Measurements from ENCODE around the gene ACOT7. TPM values are rescaled to one million over a fixed set of nuclear protein-coding genes. Genes with fewer than 3 reads are reported as not detected.

Gene ACOT7
- total RNA-seq, 2 donors from 2014 or later, result 6.6 to 10.7 TPM

DNA sequence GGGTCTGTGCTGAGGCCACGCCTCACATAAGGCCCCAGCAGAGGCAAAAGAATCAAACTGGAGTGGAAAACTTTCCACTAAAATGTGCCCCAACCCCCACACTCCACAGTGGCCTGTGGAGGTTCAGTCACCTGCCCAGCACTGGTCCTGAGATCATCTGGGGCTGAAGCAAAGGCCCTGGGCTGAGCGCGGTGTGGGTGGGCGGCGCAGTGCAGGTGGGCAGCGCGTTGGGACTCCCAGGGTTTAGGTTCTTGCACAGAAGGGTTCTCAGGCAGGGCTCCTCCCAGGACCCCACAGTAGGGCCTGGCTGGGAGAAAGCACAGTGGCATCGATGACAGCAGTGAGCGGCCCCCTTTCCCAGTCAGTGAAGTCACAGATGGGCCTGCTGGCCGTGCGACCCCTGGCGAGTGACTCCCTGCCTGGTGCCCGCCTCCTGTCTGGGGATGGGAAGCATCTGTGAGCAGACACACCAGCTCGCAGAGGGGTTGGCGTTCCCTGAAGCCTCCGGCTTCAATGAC, 118.9 kb downstream of the ACOT7 start:
- Histone ChIP-seq H3K36me3 (no peaks in the 10 kb centered on the region), H3K27me3 (no peaks in the 10 kb centered on the region), H3K27ac (no peak overlapping the region), H3K4me1 (peaks cover 0 to 16% of the 10 kb centered on the region in 2 donors), H3K4me3 (no peak overlapping the region), H3K9me3 (no peaks in the 10 kb centered on the region)
- TF ChIP-seq, protein P1, sequence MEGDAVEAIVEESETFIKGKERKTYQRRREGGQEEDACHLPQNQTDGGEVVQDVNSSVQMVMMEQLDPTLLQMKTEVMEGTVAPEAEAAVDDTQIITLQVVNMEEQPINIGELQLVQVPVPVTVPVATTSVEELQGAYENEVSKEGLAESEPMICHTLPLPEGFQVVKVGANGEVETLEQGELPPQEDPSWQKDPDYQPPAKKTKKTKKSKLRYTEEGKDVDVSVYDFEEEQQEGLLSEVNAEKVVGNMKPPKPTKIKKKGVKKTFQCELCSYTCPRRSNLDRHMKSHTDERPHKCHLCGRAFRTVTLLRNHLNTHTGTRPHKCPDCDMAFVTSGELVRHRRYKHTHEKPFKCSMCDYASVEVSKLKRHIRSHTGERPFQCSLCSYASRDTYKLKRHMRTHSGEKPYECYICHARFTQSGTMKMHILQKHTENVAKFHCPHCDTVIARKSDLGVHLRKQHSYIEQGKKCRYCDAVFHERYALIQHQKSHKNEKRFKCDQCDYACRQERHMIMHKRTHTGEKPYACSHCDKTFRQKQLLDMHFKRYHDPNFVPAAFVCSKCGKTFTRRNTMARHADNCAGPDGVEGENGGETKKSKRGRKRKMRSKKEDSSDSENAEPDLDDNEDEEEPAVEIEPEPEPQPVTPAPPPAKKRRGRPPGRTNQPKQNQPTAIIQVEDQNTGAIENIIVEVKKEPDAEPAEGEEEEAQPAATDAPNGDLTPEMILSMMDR (IDR thresholded peaks at IDR 0.05), result no peak
- no peak for DNase-seq (ENCODE audit: low spot score)

DNA sequence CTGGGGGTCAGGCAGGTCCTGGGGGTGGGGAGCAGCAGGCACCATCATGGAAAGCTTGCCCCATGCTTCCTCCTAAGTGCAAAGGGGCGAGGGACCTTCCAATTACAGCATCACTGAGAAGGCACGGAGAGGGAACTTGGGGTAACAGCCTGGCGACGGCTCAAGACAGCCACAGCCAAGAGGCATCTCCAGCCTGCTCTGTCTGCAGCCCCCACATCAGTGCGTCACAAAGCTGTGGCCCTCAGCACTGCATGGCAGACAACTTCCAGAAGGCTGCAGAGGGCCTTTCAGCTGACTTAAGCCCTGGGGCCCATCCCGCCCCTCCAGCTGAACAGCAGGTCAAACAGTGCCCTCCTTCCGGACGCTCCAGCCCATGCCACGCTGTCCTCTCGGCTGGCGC, 119.5 kb downstream of the ACOT7 start:
- H3K36me3 ChIP-seq, result no peaks in the 10 kb centered on the region
- H3K4me1 ChIP-seq, result peaks cover 0 to 16% of the 10 kb centered on the region in 2 donors
- TF ChIP-seq, protein P1 (IDR thresholded peaks at IDR 0.05), result no peak
- H3K4me3 ChIP-seq, result no peak overlapping the region
- H3K27ac ChIP-seq, result no peak overlapping the region
- no peak for DNase-seq (ENCODE audit: low spot score)
- H3K9me3 ChIP-seq, result no peaks in the 10 kb centered on the region
- no peaks in the 10 kb centered on the region for H3K27me3 ChIP-seq

DNA sequence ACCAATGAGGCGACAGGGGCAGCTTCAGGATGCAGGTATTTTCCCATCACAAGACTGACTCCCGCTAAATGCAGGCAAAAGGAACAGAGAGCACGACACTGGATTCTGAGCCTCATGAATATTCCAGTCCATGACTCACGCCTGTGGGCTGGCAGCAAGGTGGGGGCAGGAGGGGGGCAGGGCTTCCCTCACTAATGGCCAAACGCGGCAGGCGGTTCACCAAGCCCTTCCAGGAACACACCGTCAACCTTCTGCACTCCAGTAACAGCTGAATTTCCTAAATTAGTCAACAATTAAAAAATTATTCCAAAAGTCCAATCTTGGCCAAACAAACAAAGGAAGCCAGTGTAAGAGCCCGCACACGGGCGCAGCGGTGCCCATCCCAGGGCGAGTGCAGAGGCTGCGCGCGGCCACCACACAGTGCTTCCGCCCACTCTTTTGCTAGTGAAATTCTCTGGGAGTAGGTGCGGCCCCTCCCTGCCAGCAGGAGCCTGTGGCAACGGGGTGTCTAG, 120.1 kb downstream of the ACOT7 start:
- no peaks in the 10 kb centered on the region for H3K36me3 ChIP-seq
- no peak for DNase-seq (ENCODE audit: low spot score)
- no peaks in the 10 kb centered on the region for H3K9me3 ChIP-seq
- H3K27me3 ChIP-seq, result no peaks in the 10 kb centered on the region
- no peak overlapping the region for H3K27ac ChIP-seq
- H3K4me3 ChIP-seq, result no peak overlapping the region
- peaks cover 0 to 16% of the 10 kb centered on the region in 2 donors for H3K4me1 ChIP-seq
- TF ChIP-seq, protein P1 (IDR thresholded peaks at IDR 0.05), result no peak

DNA sequence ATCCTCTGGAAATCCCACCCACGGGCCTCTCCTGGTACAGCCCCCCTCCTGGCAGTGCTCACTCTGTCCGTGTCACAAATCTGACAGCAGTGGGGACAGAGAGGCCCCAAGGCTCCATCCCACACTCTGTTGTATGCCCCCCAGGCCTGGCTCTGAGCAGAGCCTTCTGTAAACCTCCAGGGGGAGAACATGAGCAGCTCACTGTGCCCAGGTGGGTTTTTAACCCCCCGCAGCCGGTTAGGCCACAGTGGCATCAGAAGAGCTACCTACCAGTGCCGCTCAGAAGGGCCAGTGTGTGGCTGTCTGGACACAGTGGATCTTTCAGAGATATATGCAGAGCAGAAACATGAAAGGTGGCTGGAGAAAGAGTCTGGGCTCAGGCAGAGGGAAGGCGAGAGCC, 120.7 kb downstream of the ACOT7 start:
- TF ChIP-seq, protein P1 (IDR thresholded peaks at IDR 0.05), result no peak
- Histone ChIP-seq H3K4me3 (no peak overlapping the region), H3K27me3 (no peaks in the 10 kb centered on the region), H3K9me3 (no peaks in the 10 kb centered on the region), H3K27ac (no peak overlapping the region), H3K36me3 (no peaks in the 10 kb centered on the region), H3K4me1 (peaks cover 0 to 16% of the 10 kb centered on the region in 2 donors)
- no peak for DNase-seq (ENCODE audit: low spot score)

DNA sequence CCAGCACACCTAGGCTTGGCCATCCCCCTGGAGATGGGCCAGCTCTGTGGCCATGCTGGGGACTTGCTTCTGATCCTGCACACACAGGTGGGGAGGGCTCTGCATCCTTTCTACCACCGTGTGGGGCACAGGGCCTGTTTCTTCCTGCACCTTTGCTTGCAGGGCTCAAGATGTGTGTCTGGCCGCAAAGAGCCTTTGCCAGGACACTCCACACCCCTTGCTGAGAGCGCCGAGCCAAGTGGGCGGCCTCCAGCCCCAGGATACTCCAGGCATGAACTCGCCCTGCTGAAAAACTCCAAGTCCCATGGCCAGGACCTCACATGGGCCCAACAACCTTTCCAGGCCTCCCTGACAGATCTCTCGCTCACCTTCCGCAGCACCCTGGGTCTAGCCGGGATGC, 121.1 kb downstream of the ACOT7 start:
- Histone ChIP-seq H3K27me3 (no peaks in the 10 kb centered on the region), H3K36me3 (no peaks in the 10 kb centered on the region), H3K4me3 (no peak overlapping the region), H3K4me1 (peaks cover 0 to 16% of the 10 kb centered on the region in 2 donors), H3K27ac (no peak overlapping the region), H3K9me3 (no peaks in the 10 kb centered on the region)
- DNase-seq (ENCODE audit: low spot score), result no peak
- TF ChIP-seq, protein P1 (IDR thresholded peaks at IDR 0.05), result no peak

DNA sequence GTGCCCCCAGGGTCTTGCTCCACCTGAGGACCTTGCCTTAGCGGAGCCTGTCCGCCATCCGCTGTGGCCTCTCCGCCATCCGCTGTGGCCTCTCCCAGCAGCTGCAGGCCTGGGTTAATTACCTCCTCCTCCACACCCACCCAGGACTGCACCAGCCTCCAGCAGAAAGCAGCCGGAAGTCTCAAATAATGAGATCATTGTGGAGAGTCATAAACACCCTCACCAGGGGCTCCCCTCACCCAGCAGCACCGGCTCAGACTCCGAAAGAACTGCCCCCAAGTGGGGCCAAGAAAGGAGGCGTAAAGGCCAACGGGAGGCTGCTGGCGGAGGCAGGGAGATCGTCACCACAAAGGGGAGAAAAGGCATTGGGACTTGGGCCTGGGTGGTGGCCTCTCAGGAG, 122.0 kb downstream of the ACOT7 start:
- no peak for DNase-seq (ENCODE audit: low spot score)
- Histone ChIP-seq H3K4me3 (no peak overlapping the region), H3K36me3 (no peaks in the 10 kb centered on the region), H3K4me1 (peaks cover 0 to 10% of the 10 kb centered on the region in 2 donors), H3K27ac (no peak overlapping the region), H3K27me3 (no peaks in the 10 kb centered on the region), H3K9me3 (no peaks in the 10 kb centered on the region)
- TF ChIP-seq, protein P1 (IDR thresholded peaks at IDR 0.05), result no peak
